ENCODE results near the gene HS2ST1. TPM values are rescaled to one million over a fixed set of nuclear protein-coding genes. Genes with fewer than 3 reads are reported as not detected.

Gene HS2ST1
- total and polyA plus RNA-seq, 12 donors = 2.4 to 21.4 (median 13.6) TPM

GRCh38 chr1:87155648-87156047, 241.2 kb downstream of the HS2ST1 start:
- no peak for TF ChIP-seq CTCF (IDR thresholded peaks at IDR 0.05)
- Histone ChIP-seq H3K27me3 (no peaks in the 10 kb centered on the region), H3K4me1 (peaks cover 0 to 23% (median 11%) of the 10 kb centered on the region in 9 donors), H3K9me3 (no peaks in the 10 kb centered on the region), H3K36me3 (no peaks in the 10 kb centered on the region), H3K27ac (no peak overlapping the region), H3K4me3 (no peak overlapping the region)
- 79 to 87% methylated on average over 9 of the region's 9 CpGs for WGBS, 2 donors
- intact Hi-C loops (cut with DNase I) = loop anchor here in 2 of 10 donors (10.0 kb wide), 3 partner anchors 119 to 909 kb away; no protein-coding TSS in a partner anchor
- ATAC-seq (no peak), DNase-seq (no peak)

GRCh38 chr1:87156124-87156523, 241.7 kb downstream of the HS2ST1 start:
- Histone ChIP-seq H3K27ac (peak overlapping the region in 1 of 10 donors; percentile 8), H3K9me3 (no peaks in the 10 kb centered on the region), H3K4me3 (no peak overlapping the region), H3K36me3 (no peaks in the 10 kb centered on the region), H3K27me3 (no peaks in the 10 kb centered on the region), H3K4me1 (peaks cover 0 to 20% (median 11%) of the 10 kb centered on the region in 9 donors)
- no peak for ATAC-seq
- intact Hi-C loops (cut with DNase I) = loop anchor here in 2 of 10 donors (10.0 kb wide), 3 partner anchors 119 to 909 kb away; no protein-coding TSS in a partner anchor
- WGBS, 2 donors = 92% methylated on average over 6 of the region's 6 CpGs
- no peak for DNase-seq
- no peak for TF ChIP-seq CTCF (IDR thresholded peaks at IDR 0.05)

GRCh38 chr1:87159378-87159915, 245.0 kb downstream of the HS2ST1 start:
- no peak for TF ChIP-seq CTCF (IDR thresholded peaks at IDR 0.05)
- Histone ChIP-seq H3K27me3 (no peaks in the 10 kb centered on the region), H3K36me3 (no peaks in the 10 kb centered on the region), H3K4me3 (no peak overlapping the region), H3K9me3 (no peaks in the 10 kb centered on the region), H3K4me1 (no peaks in the 10 kb centered on the region), H3K27ac (no peak overlapping the region)
- intact Hi-C loops (cut with DNase I) = loop anchor here in 2 of 10 donors (10.0 kb wide), 3 partner anchors 115 to 905 kb away; no protein-coding TSS in a partner anchor
- ATAC-seq = no peak
- DNase-seq = no peak
- WGBS, 2 donors = 88 to 89% methylated on average over 6 of the region's 6 CpGs

Other genes with a start within 250 kb of the HS2ST1 start
- gene SH3GLB1, start 210.1 kb upstream of the HS2ST1 start, total RNA-seq = 100 to 1,000 TPM; 101 to 160 (median 126) TPM
- gene SH3GLB1, start 210.1 kb upstream of the HS2ST1 start, polyA plus RNA-seq = 10 to 100 TPM; 20.4 to 53.7 TPM
- gene SELENOF, start 509 bp upstream of the HS2ST1 start, total RNA-seq = 100 to 1,000 TPM in 1 of 10 donors, 10 to 100 TPM in 9; 58.0 to 104 (median 73.4) TPM
- 100 to 1,000 TPM in 1 of 2 donors, 10 to 100 TPM in 1; 48.2 to 100 TPM for gene SELENOF, start 509 bp upstream of the HS2ST1 start, polyA plus RNA-seq

All from heart right ventricle (tissue), 16 donors.